Measurements from ENCODE around the gene QRFP. TPM values are rescaled to one million over a fixed set of nuclear protein-coding genes. Genes with fewer than 3 reads are reported as not detected.

The QRFP gene
- total RNA-seq, 1 experiment from 2014 or later, result not detected

GRCh38 chr9:130880599-130881220 is 15.9 kb downstream of the QRFP start:
- Histone ChIP-seq H3K9me2 (ENCODE audit: insufficient read depth) (no peaks in the 10 kb centered on the region), H3K27ac (ENCODE audit: low read depth, low read length) (no peak overlapping the region), H3K9me3 (ENCODE audit: control insufficient read depth in 1 of 2, insufficient read depth in 1 of 2, low read depth in 1 of 2, low read length in 2 of 2) (no peaks in the 10 kb centered on the region), H3K79me2 (ENCODE audit: insufficient read depth, low read length) (no peaks in the 10 kb centered on the region), H2AFZ (ENCODE audit: low read depth, low read length, poor library complexity, severe bottlenecking) (no peak overlapping the region), H4K20me1 (ENCODE audit: insufficient read depth) (no peaks in the 10 kb centered on the region), H3K27me3 (ENCODE audit: insufficient read depth, low read length) (no peaks in the 10 kb centered on the region), H3K4me1 (ENCODE audit: control insufficient read depth in 1 of 2, insufficient read depth in 2 of 2, low read length in 2 of 2) (no peaks in the 10 kb centered on the region; a peak in 1 of 4 replicates), H3K4me3 (replicated peaks in 1 of 2; ENCODE audit: low read depth in 1 of 2, low read length in 2 of 2) (no peak overlapping the region), H3K9ac (ENCODE audit: low read length) (no peak overlapping the region), H3K36me3 (ENCODE audit: control insufficient read depth in 1 of 2, insufficient read depth in 2 of 2, low read length in 2 of 2) (peaks cover 15 to 35% of the 10 kb centered on the region in 2 experiments; a peak in 3 of 4 replicates), H3K4me2 (ENCODE audit: low read length) (no peak overlapping the region)
- ChIA-PET RAD21 (ENCODE audit: low non-redundant PET in 1 of 2, low total read pairs in 2 of 2, uncharacterized antibody in 2 of 2, unreplicated experiment in 2 of 2) (no interaction called here), CTCF (no interaction called here), POLR2A (no interaction called here)
- BruUV-seq (replicated peaks), result no TSS peak
- TF ChIP-seq POLR2A (IDR thresholded peaks at IDR 0.05; ENCODE audit: borderline replicate concordance, extremely low read depth, insufficient read depth, insufficient read length) (no peak), CEBPB (IDR thresholded peaks at IDR 0.05; ENCODE audit: low read depth) (no peak), POLR2AphosphoS5 (IDR thresholded peaks at IDR 0.05; ENCODE audit: low read depth, low read length) (no peak), SP1 (IDR thresholded peaks at IDR 0.05; ENCODE audit: low read depth) (no peak), RAD21 (IDR thresholded peaks at IDR 0.05; ENCODE audit: low read depth) (no peak), FOSL1 (IDR thresholded peaks at IDR 0.05; ENCODE audit: low read depth) (no peak), EZH2phosphoT487 (IDR thresholded peaks at IDR 0.05; ENCODE audit: borderline replicate concordance) (no peak), TCF7L2 (IDR thresholded peaks at IDR 0.05; ENCODE audit: borderline replicate concordance, extremely low read depth, insufficient read depth, insufficient read length) (no peak), EZH2 (IDR thresholded peaks at IDR 0.05) (no peak), YY1 (IDR thresholded peaks at IDR 0.05; ENCODE audit: extremely low read depth, insufficient replicate concordance, low read depth, low read length) (no peak), SRF (IDR thresholded peaks at IDR 0.05; ENCODE audit: low read depth) (no peak), JUND (IDR thresholded peaks at IDR 0.05) (no peak)
- TF ChIP-seq, protein P1, sequence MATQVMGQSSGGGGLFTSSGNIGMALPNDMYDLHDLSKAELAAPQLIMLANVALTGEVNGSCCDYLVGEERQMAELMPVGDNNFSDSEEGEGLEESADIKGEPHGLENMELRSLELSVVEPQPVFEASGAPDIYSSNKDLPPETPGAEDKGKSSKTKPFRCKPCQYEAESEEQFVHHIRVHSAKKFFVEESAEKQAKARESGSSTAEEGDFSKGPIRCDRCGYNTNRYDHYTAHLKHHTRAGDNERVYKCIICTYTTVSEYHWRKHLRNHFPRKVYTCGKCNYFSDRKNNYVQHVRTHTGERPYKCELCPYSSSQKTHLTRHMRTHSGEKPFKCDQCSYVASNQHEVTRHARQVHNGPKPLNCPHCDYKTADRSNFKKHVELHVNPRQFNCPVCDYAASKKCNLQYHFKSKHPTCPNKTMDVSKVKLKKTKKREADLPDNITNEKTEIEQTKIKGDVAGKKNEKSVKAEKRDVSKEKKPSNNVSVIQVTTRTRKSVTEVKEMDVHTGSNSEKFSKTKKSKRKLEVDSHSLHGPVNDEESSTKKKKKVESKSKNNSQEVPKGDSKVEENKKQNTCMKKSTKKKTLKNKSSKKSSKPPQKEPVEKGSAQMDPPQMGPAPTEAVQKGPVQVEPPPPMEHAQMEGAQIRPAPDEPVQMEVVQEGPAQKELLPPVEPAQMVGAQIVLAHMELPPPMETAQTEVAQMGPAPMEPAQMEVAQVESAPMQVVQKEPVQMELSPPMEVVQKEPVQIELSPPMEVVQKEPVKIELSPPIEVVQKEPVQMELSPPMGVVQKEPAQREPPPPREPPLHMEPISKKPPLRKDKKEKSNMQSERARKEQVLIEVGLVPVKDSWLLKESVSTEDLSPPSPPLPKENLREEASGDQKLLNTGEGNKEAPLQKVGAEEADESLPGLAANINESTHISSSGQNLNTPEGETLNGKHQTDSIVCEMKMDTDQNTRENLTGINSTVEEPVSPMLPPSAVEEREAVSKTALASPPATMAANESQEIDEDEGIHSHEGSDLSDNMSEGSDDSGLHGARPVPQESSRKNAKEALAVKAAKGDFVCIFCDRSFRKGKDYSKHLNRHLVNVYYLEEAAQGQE (IDR thresholded peaks at IDR 0.05; ENCODE audit: low read depth), result no peak
- DNase-seq (ENCODE audit: low read depth, low spot score), result no peak
- no peak for ATAC-seq
- intact Hi-C loops (cut with micrococcal nuclease), result no loop called here
